Keratinocyte (primary cell): ENCODE measurements around the gene A4GALT. TPM values are rescaled to one million over a fixed set of nuclear protein-coding genes. Genes with fewer than 3 reads are reported as not detected.

Source experiments
- DNase-seq: peaks from one replicate; pipeline ENCODE4 v3.0.0-alpha.2; 2011; ENCODE audit warnings: low read depth, missing footprints, low spot score
- FAIRE-seq: peaks from 2 replicates; lab custom pipeline; 2011; peaks lifted over from hg19 to GRCh38; lab: Jason Lieb, UNC
- H2AFZ ChIP-seq: 2 replicates; pipeline ENCODE4 v1.6.0; 2012; ENCODE audit warnings: low read length, control low read depth, inconsistent platforms; ENCODE audit not compliant: control insufficient read depth
- H3K27ac ChIP-seq: 2 replicates; pipeline ENCODE4 v1.5.1; 2011; ENCODE audit warnings: low read length; ENCODE audit not compliant: control insufficient read depth, insufficient read depth
- H3K27me3 ChIP-seq: 3 replicates; pipeline ENCODE4 v1.6.0; 2011; ENCODE audit warnings: low read length; ENCODE audit not compliant: control insufficient read depth, insufficient read depth; ENCODE audit errors: extremely low read depth
- H3K36me3 ChIP-seq, 2 experiments: 2 replicates in 1 of 2; 3 replicates in 1 of 2; pipeline ENCODE4 v1.5.1; 2011; ENCODE audit warnings: low read length in 2 of 2, mild to moderate bottlenecking in 1 of 2; ENCODE audit not compliant: control insufficient read depth in 2 of 2, insufficient read depth in 2 of 2; ENCODE audit errors: extremely low read depth in 1 of 2
- H3K4me1 ChIP-seq: 3 replicates; pipeline ENCODE4 v1.5.1; 2011; ENCODE audit warnings: low read length; ENCODE audit not compliant: control insufficient read depth, insufficient read depth; ENCODE audit errors: extremely low read depth
- H3K4me2 ChIP-seq: 3 replicates; pipeline ENCODE4 v1.6.0; 2011; ENCODE audit warnings: low read depth, low read length; ENCODE audit not compliant: control insufficient read depth, insufficient read depth; ENCODE audit errors: extremely low read depth
- H3K4me3 ChIP-seq, 3 experiments: fragments of 200-600 bp in 1 of 3; sonication (generic) in 1 of 3; 2 replicates in 2 of 3; 3 replicates in 1 of 3; pipeline ENCODE4 v1.5.1; 2011 to 2016; ENCODE audit warnings: low read length in 3 of 3, mild to moderate bottlenecking in 3 of 3, control low read depth in 2 of 3, inconsistent platforms in 1 of 3, low read depth in 1 of 3, mixed read lengths in 1 of 3, mixed run types in 1 of 3, moderate library complexity in 1 of 3; ENCODE audit not compliant: control insufficient read depth in 2 of 3, insufficient read depth in 2 of 3; ENCODE audit errors: extremely low read depth in 1 of 3
- H3K79me2 ChIP-seq: 2 replicates; pipeline ENCODE4 v1.6.0; 2012; ENCODE audit warnings: low read length; ENCODE audit not compliant: control insufficient read depth, insufficient read depth
- H3K9ac ChIP-seq: 3 replicates; pipeline ENCODE4 v1.6.0; 2011; ENCODE audit warnings: low read length; ENCODE audit not compliant: control insufficient read depth, insufficient read depth; ENCODE audit errors: extremely low read depth
- H3K9me1 ChIP-seq: 3 replicates; pipeline ENCODE4 v1.6.0; 2011; ENCODE audit warnings: low read length; ENCODE audit not compliant: control insufficient read depth, insufficient read depth; ENCODE audit errors: extremely low read depth
- H3K9me3 ChIP-seq: 2 replicates; pipeline ENCODE4 v1.5.1; 2012; ENCODE audit warnings: low read depth, low read length; ENCODE audit not compliant: control insufficient read depth
- H4K20me1 ChIP-seq: 3 replicates; pipeline ENCODE4 v1.6.0; 2011; ENCODE audit warnings: low read length; ENCODE audit not compliant: control insufficient read depth, insufficient read depth; ENCODE audit errors: extremely low read depth
- CTCF ChIP-seq, 3 experiments: IDR thresholded peaks in 1 of 3; conservative IDR thresholded peaks in 1 of 3; optimal IDR thresholded peaks in 1 of 3; 2 replicates in 2 of 3; 3 replicates in 1 of 3; pipeline versions ENCODE3 to v1.5.1; 2011; ENCODE audit warnings: low read length in 3 of 3, mild to moderate bottlenecking in 3 of 3, moderate library complexity in 2 of 3, control low read depth in 1 of 3, inconsistent platforms in 1 of 3; ENCODE audit not compliant: insufficient read depth in 2 of 3; ENCODE audit errors: extremely low read depth in 1 of 3
- EZH2 ChIP-seq: IDR thresholded peaks from one replicate; pipeline ENCODE4 v1.6.1; 2012; ENCODE audit warnings: inconsistent platforms, mild to moderate bottlenecking, low read length, moderate library complexity
- dilution Hi-C: fragments of 300-500 bp; cut with MboI; formaldehyde crosslinking; loops from one replicate; pipeline ENCODE4 v1.7.0; 2020; ENCODE audit warnings: low sequenced_read_pairs; ENCODE audit not compliant: extremely low pct_ligation_motif_present
- polyA plus RNA-seq, 5 experiments: library from polyadenylated mRNA; depleted of rRNA in 3 of 5; stranded (reverse) in 3 of 5; stranded (forward) in 1 of 5; unstranded in 1 of 5; fragments of >200 nt; gene quantifications; 1 replicate in 1 of 5; 2 replicates in 3 of 5; 3 replicates in 1 of 5; pipeline versions ENCODE4 v1.2.1 to v1.2.3, GENCODE V29; 2011 to 2012; ENCODE audit warnings: missing spikeins in 2 of 5, low read depth in 1 of 5, low replicate concordance in 1 of 5

Gene A4GALT
- polyA plus RNA-seq, 1 donor (not counting 4 experiments of a cell fraction or from before 2014, with no cell fraction given): 1.6 TPM

GRCh38 chr22:42682113-42682851 lies 38.4 kb downstream of the A4GALT start:
- dilution Hi-C loops: no loop called here
- no peak for DNase-seq
- no peak for FAIRE-seq

GRCh38 chr22:42680648-42681047 lies 40.0 kb downstream of the A4GALT start:
- Histone ChIP-seq H3K4me3 (no peak overlapping the region), H3K79me2 (no peaks in the 10 kb centered on the region), H3K36me3 (no peaks in the 10 kb centered on the region), H2AFZ (peak overlapping the region; percentile 73), H3K9me1 (no peaks in the 10 kb centered on the region), H3K9me3 (peaks cover 4% of the 10 kb centered on the region), H4K20me1 (no peaks in the 10 kb centered on the region), H3K4me1 (peaks cover 11% of the 10 kb centered on the region), H3K27ac (peak overlapping the region; percentile 75), H3K9ac (no peak overlapping the region), H3K27me3 (no peaks in the 10 kb centered on the region), H3K4me2 (peak overlapping the region; percentile 68)
- FAIRE-seq (peak; percentile 99), DNase-seq (peak; percentile 67)
- TF ChIP-seq CTCF (optimal IDR thresholded peaks at IDR 0.05 in 1 of 3, IDR thresholded peaks at IDR 0.05 in 1 of 3, conservative IDR thresholded peaks at IDR 0.05 in 1 of 3; ENCODE audit: extremely low read depth in 1 of 3, insufficient read depth in 2 of 3, low read length in 3 of 3) (no peak), EZH2 (no peak)
- dilution Hi-C loops: no loop called here

More at GRCh38 chr22:42682113-42682851, 38.4 kb downstream of the A4GALT start:
- no peak for TF ChIP-seq EZH2
- no peak for TF ChIP-seq CTCF (optimal IDR thresholded peaks at IDR 0.05 in 1 of 3, IDR thresholded peaks at IDR 0.05 in 1 of 3, conservative IDR thresholded peaks at IDR 0.05 in 1 of 3; ENCODE audit: extremely low read depth in 1 of 3, insufficient read depth in 2 of 3, low read length in 3 of 3)
- Histone ChIP-seq H2AFZ (no peak overlapping the region), H3K4me2 (no peak overlapping the region), H3K27ac (no peak overlapping the region), H3K9me3 (peaks cover 4% of the 10 kb centered on the region), H3K9ac (no peak overlapping the region), H4K20me1 (no peaks in the 10 kb centered on the region), H3K4me1 (peaks cover 24% of the 10 kb centered on the region), H3K4me3 (no peak overlapping the region), H3K27me3 (no peaks in the 10 kb centered on the region), H3K36me3 (no peaks in the 10 kb centered on the region), H3K79me2 (no peaks in the 10 kb centered on the region), H3K9me1 (no peaks in the 10 kb centered on the region)
